ENCODE results near the gene HELZ2. TPM values are rescaled to one million over a fixed set of nuclear protein-coding genes. Genes with fewer than 3 reads are reported as not detected.

The HELZ2 gene
- total RNA-seq, 4 donors from 2014 or later: 26.9 to 35.4 (median 28.6) TPM

- TF ChIP-seq CTCF (IDR thresholded peaks at IDR 0.05): no peak
- TF ChIP-seq POLR2A (IDR thresholded peaks at IDR 0.05): no peak
- no peak for DNase-seq (ENCODE audit: low spot score in 2 of 2)
- H3K4me3 ChIP-seq (ENCODE audit: low read depth, poor library complexity, severe bottlenecking): no peak overlapping the region
- 55 to 60% methylated on average over 10 to 11 of the region's 12 CpGs for WGBS, 2 donors
- intact Hi-C loops (cut with DNase I; ENCODE audit: low total_unique reads): no loop called here
Observed at GRCh38 chr20:63539092-63539430, 35.0 kb downstream of the HELZ2 start.

GRCh38 chr20:63538204-63539091 lies 35.6 kb downstream of the HELZ2 start:
- intact Hi-C loops (cut with DNase I; ENCODE audit: low total_unique reads): no loop called here
- DNase-seq (ENCODE audit: low spot score in 2 of 2): peak in 1 of 2 donors; percentile 64
- WGBS, 2 donors: 25 to 34% methylated on average over 20 to 23 of the region's 27 CpGs

DNA sequence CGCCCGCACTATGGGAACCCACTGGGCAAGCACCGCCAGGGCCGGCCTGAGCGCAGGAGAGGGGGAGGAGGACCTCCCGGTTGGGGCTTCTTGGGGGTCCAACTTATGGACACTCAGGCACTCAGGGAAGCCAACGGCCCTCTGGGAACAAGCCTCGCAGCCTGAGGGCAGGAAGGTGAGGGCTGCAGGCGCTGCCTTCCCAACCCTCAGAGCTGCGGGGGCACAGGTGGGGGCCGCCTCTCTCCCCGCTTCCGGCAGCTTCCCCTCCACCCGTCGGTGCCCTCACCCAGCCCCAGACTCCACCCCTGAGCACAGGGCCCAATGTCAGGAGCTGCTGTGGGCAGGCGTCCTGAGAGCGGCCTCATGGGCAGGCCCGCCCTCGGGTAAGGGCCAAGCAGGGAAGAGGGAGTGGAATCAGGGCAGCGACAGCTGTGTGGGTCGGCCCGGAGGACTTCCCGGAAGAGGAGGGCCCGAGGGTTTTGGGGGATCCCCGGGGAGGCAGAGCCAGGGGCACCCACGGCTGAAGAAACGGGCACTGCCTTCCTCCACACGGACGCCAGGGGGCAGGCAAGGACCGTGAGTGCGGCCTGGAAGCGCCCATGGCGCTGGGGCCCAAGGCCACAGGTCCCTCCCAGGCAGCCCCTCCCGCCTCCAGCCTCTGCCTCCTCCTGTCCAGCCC lies 36.4 kb downstream of the HELZ2 start:
- 3 to 7% methylated on average over 21 to 23 of the region's 34 CpGs for WGBS, 2 donors
- intact Hi-C loops (cut with DNase I; ENCODE audit: low total_unique reads): no loop called here
- peak; percentile 89 to 97 for DNase-seq (ENCODE audit: low spot score in 2 of 2)
- TF ChIP-seq CTCF (IDR thresholded peaks at IDR 0.05): peak in 1 of 3 donors; percentile 99
- TF ChIP-seq POLR2A (IDR thresholded peaks at IDR 0.05): no peak
- H3K4me3 ChIP-seq (ENCODE audit: low read depth, poor library complexity, severe bottlenecking): no peak overlapping the region

More at GRCh38 chr20:63538204-63539091, 35.6 kb downstream of the HELZ2 start:
- H3K4me3 ChIP-seq (ENCODE audit: low read depth, poor library complexity, severe bottlenecking): no peak overlapping the region
- TF ChIP-seq POLR2A (IDR thresholded peaks at IDR 0.05) (no peak), CTCF (IDR thresholded peaks at IDR 0.05) (no peak)

- peak within 1 kb of the TSS; percentile 29 for H3K4me3 ChIP-seq (ENCODE audit: low read depth, poor library complexity, severe bottlenecking)
- TF ChIP-seq POLR2A (IDR thresholded peaks at IDR 0.05) (no peak), CTCF (IDR thresholded peaks at IDR 0.05) (no peak)
- peak; percentile 72 to 94 for DNase-seq (ENCODE audit: low spot score in 2 of 2)
- WGBS, 2 donors: 27 to 64% methylated on average over 4 to 11 of the region's 29 CpGs
- intact Hi-C loops (cut with DNase I; ENCODE audit: low total_unique reads): no loop called here
Observed at GRCh38 chr20:63536997-63537524, 37.0 kb downstream of the HELZ2 start, which contains the start of gene PTK6. TSS of gene PTK6 (minus strand) at chr20:63537376. CDS start at chr20:63537314, 62 bp downstream.

DNA sequence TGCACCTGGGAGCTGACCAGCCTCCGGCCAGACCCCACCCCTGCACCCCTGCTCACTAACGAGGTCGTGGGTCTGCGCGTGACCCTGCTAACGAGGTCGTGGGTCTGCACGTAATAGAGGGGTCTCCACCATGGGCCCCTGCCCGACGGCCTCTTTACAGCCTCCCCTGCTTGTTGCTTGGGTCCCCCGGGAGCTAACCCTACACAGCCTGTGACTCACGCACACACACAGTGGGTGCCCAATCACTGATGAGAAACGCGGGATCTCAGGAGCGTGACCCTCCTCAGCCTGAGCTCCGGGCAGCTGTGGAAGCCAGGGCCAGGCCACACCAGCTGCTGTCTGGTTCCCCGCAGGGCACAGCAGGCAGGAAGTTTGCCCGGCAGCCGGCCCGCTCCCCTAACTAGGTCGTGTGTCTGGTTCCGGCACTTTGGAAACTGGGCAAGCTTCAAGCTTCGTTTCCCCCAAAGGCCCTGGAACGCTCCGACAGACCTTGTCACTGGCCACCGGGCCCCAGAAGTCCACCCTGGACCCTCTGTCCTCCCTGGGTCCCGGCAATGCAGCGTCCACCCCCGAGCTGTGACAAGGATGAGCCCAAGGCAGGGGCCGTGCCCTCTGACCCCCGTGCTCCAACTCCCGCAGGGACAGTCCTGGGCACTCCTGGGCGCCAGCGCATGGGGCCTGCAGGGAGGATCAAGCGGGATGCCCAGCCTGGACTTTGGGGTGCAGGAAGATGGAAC lies 37.6 kb downstream of the HELZ2 start:
- TF ChIP-seq POLR2A (IDR thresholded peaks at IDR 0.05) (no peak), CTCF (IDR thresholded peaks at IDR 0.05) (no peak)
- intact Hi-C loops (cut with DNase I; ENCODE audit: low total_unique reads): no loop called here
- DNase-seq (ENCODE audit: low spot score in 2 of 2): no peak
- H3K4me3 ChIP-seq (ENCODE audit: low read depth, poor library complexity, severe bottlenecking): peak overlapping the region; percentile 29
- WGBS, 2 donors: 14 to 34% methylated on average over 11 to 32 of the region's 35 CpGs
